GM18511 (cell line): ENCODE measurements around the gene FAM110C.
A peak's percentile ranks its signal among the peaks of the same experiment; 100 is the strongest.
"Not testable (repeated sequence)": the region's sequence is repeated elsewhere in the genome, so short reads cannot be mapped to it uniquely, and the experiment has no call there.

Source experiments
- ATAC-seq: cut with Tn5 transposase; IDR thresholded peaks from one replicate; pipeline ENCODE4 v1.9.1; 2021; ENCODE audit warnings: mild to moderate bottlenecking, moderate library complexity; ENCODE audit not compliant: unreplicated experiment

Gene FAM110C

GRCh38 chr2:44748-45341, 1.5 kb downstream of the FAM110C start:
- ATAC-seq, result no peak

GRCh38 chr2:42788-43187, 3.5 kb downstream of the FAM110C start:
- ATAC-seq, result no peak

- no peak for ATAC-seq
These were observed 5.8 kb downstream of the FAM110C start for GRCh38 chr2:40465-40864.

- ATAC-seq, result no peak
These were observed 8.2 kb downstream of the FAM110C start for GRCh38 chr2:38155-38554.

- no peak for ATAC-seq
These were observed 10.0 kb downstream of the FAM110C start for GRCh38 chr2:36318-36717.

- no peak for ATAC-seq
These were observed 10.5 kb downstream of the FAM110C start for GRCh38 chr2:35852-36251.

- no peak for ATAC-seq
These were observed 12.7 kb downstream of the FAM110C start for GRCh38 chr2:33620-34019.

GRCh38 chr2:32068-32467, 14.2 kb downstream of the FAM110C start:
- ATAC-seq, result no peak

GRCh38 chr2:29253-29652, 17.1 kb downstream of the FAM110C start:
- no peak for ATAC-seq

- no peak for ATAC-seq
These were observed 17.8 kb downstream of the FAM110C start for GRCh38 chr2:28406-28975.

- no peak for ATAC-seq
These were observed 19.4 kb downstream of the FAM110C start for GRCh38 chr2:26891-27290.

- no peak for ATAC-seq
These were observed 20.8 kb downstream of the FAM110C start for GRCh38 chr2:25543-25942.

GRCh38 chr2:24591-24990, 21.7 kb downstream of the FAM110C start:
- not testable (repeated sequence) for ATAC-seq

- ATAC-seq, result peak; percentile 97
These were observed 22.2 kb downstream of the FAM110C start for GRCh38 chr2:24107-24506.

GRCh38 chr2:23283-23682, 23.0 kb downstream of the FAM110C start:
- no peak for ATAC-seq

- ATAC-seq, result not testable (repeated sequence)
These were observed 24.1 kb downstream of the FAM110C start for GRCh38 chr2:22244-22643.

- ATAC-seq, result not testable (repeated sequence)
These were observed 26.0 kb downstream of the FAM110C start for GRCh38 chr2:20259-20658.

- no peak for ATAC-seq
These were observed 26.8 kb downstream of the FAM110C start for GRCh38 chr2:19505-19904.

- no peak for ATAC-seq
These were observed 27.7 kb downstream of the FAM110C start for GRCh38 chr2:18402-19271.

GRCh38 chr2:15916-16315, 30.4 kb downstream of the FAM110C start:
- ATAC-seq, result not testable (repeated sequence)

GRCh38 chr2:11248-11941, 34.9 kb downstream of the FAM110C start:
- no peak for ATAC-seq
